ENCODE data around the gene NPC2. TPM values are rescaled to one million over a fixed set of nuclear protein-coding genes. Genes with fewer than 3 reads are reported as not detected.
"Not testable (repeated sequence)": the region's sequence is repeated elsewhere in the genome, so short reads cannot be mapped to it uniquely, and the experiment has no call there.

NPC2 gene
- 615 and 804 TPM in 2 replicates for total RNA-seq

GRCh38 chr14:74492776-74493342 lies at the start of gene NPC2:
TSS of gene NPC2 (minus strand) at chr14:74493305. CDS start at chr14:74493274, 31 bp downstream.
- DNase-seq (ENCODE audit: extremely low read depth, low read depth, low spot score), result no peak

- no peak for DNase-seq (ENCODE audit: extremely low read depth, low read depth, low spot score)
Measured at GRCh38 chr14:74542056-74542685, 49.1 kb upstream of the NPC2 start.

- DNase-seq (ENCODE audit: extremely low read depth, low read depth, low spot score), result no peak
Measured at GRCh38 chr14:74541225-74541624, 48.1 kb upstream of the NPC2 start.

GRCh38 chr14:74539503-74539902 lies 46.4 kb upstream of the NPC2 start:
- DNase-seq (ENCODE audit: extremely low read depth, low read depth, low spot score), result no peak

GRCh38 chr14:74538411-74539391 lies 45.6 kb upstream of the NPC2 start:
- no peak for DNase-seq (ENCODE audit: extremely low read depth, low read depth, low spot score)

- DNase-seq (ENCODE audit: extremely low read depth, low read depth, low spot score), result not testable (repeated sequence)
Measured at GRCh38 chr14:74536336-74536735, 43.2 kb upstream of the NPC2 start.

GRCh38 chr14:74535756-74536325 lies 42.7 kb upstream of the NPC2 start:
- no peak for DNase-seq (ENCODE audit: extremely low read depth, low read depth, low spot score)

GRCh38 chr14:74533576-74533975 lies 40.5 kb upstream of the NPC2 start:
- DNase-seq (ENCODE audit: extremely low read depth, low read depth, low spot score), result no peak

GRCh38 chr14:74532246-74532645 lies 39.1 kb upstream of the NPC2 start:
- DNase-seq (ENCODE audit: extremely low read depth, low read depth, low spot score), result no peak

- DNase-seq (ENCODE audit: extremely low read depth, low read depth, low spot score), result no peak
Measured at GRCh38 chr14:74531467-74531866, 38.4 kb upstream of the NPC2 start.

- no peak for DNase-seq (ENCODE audit: extremely low read depth, low read depth, low spot score)
Measured at GRCh38 chr14:74531006-74531405, 37.9 kb upstream of the NPC2 start.

GRCh38 chr14:74528886-74529285 lies 35.8 kb upstream of the NPC2 start:
- no peak for DNase-seq (ENCODE audit: extremely low read depth, low read depth, low spot score)

GRCh38 chr14:74528406-74528805 lies 35.3 kb upstream of the NPC2 start:
- DNase-seq (ENCODE audit: extremely low read depth, low read depth, low spot score), result no peak

- no peak for DNase-seq (ENCODE audit: extremely low read depth, low read depth, low spot score)
Measured at GRCh38 chr14:74527736-74528280, 34.7 kb upstream of the NPC2 start.

GRCh38 chr14:74526854-74527585 lies 33.9 kb upstream of the NPC2 start:
- DNase-seq (ENCODE audit: extremely low read depth, low read depth, low spot score), result no peak

- no peak for DNase-seq (ENCODE audit: extremely low read depth, low read depth, low spot score)
Measured at GRCh38 chr14:74525361-74525851, 32.3 kb upstream of the NPC2 start.

- no peak for DNase-seq (ENCODE audit: extremely low read depth, low read depth, low spot score)
Measured at GRCh38 chr14:74524812-74525135, 31.7 kb upstream of the NPC2 start.

- no peak for DNase-seq (ENCODE audit: extremely low read depth, low read depth, low spot score)
Measured at GRCh38 chr14:74524076-74524811, 31.1 kb upstream of the NPC2 start.

- DNase-seq (ENCODE audit: extremely low read depth, low read depth, low spot score), result no peak
Measured at GRCh38 chr14:74522740-74523139, 29.6 kb upstream of the NPC2 start.

- no peak for DNase-seq (ENCODE audit: extremely low read depth, low read depth, low spot score)
Measured at GRCh38 chr14:74521756-74522155, 28.7 kb upstream of the NPC2 start.

Data from glomerular endothelial cell (primary cell).